ENCODE data around the gene TAC1.

- TF ChIP-seq POLR2A (IDR thresholded peaks at IDR 0.05; ENCODE audit: low read depth, low read length) (no peak), POLR2AphosphoS5 (IDR thresholded peaks at IDR 0.05; ENCODE audit: low read depth, low read length) (no peak), TAF1 (IDR thresholded peaks at IDR 0.05; ENCODE audit: borderline replicate concordance, low read depth, low read length) (no peak)
Measured at GRCh38 chr7:97733276-97734161, 1.6 kb downstream of the TAC1 start.

Data from GM12892 (cell line).